Effector memory CD4-positive, alpha-beta T cell (primary cell): Measurements from ENCODE around the gene LILRA6.

ENCODE experiments used
- DNase-seq, 3 donors: peaks; one replicate each; pipeline ENCODE4 v3.0.0-alpha.2; 2020
- H3K27ac ChIP-seq: 2 replicates; pipeline ENCODE4 v1.7.0; 2013; ENCODE audit warnings: mild to moderate bottlenecking, low read length, moderate library complexity; ENCODE audit not compliant: insufficient read depth, poor library complexity, severe bottlenecking
- H3K27me3 ChIP-seq: replicated peaks from 2 replicates; pipeline ENCODE4 v1.7.0; 2013; ENCODE audit warnings: mild to moderate bottlenecking, low read length; ENCODE audit not compliant: insufficient read depth, control insufficient read depth, poor library complexity, severe bottlenecking
- H3K36me3 ChIP-seq: 2 replicates; pipeline ENCODE4 v1.7.0; 2013; ENCODE audit warnings: mild to moderate bottlenecking, low read length, moderate library complexity; ENCODE audit not compliant: control insufficient read depth, insufficient read depth
- H3K4me1 ChIP-seq: 2 replicates; pipeline ENCODE4 v1.7.0; 2013; ENCODE audit warnings: low read length, mild to moderate bottlenecking; ENCODE audit not compliant: control insufficient read depth, insufficient read depth, poor library complexity, severe bottlenecking
- H3K4me3 ChIP-seq: 2 replicates; pipeline ENCODE4 v1.7.0; 2013; ENCODE audit warnings: low read length, low read depth, mild to moderate bottlenecking; ENCODE audit not compliant: insufficient read depth, poor library complexity, severe bottlenecking
- H3K9me3 ChIP-seq: 2 replicates; pipeline ENCODE4 v1.7.0; 2013; ENCODE audit warnings: mild to moderate bottlenecking, low read length, moderate library complexity; ENCODE audit not compliant: control insufficient read depth

LILRA6 gene

DNA sequence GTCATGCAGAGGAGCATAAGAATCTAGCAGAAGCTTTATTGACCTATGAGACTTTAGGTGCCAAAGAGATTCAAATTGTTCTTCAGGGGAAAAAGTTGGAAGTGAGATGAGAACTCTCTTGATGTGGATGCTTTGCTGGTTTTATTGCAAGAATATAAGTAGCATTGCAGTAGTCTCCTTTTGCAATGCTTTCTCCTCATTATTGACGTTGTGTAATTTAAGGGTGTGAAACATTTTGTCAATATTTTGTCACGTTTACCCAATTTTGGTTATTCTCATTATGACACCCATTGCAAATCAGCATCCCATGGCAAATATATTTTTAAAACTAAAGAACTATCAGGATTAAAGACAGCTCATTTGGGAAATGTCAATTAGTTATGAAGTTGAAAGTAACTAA lies 26.3 kb upstream of the LILRA6 start:
- no peaks in the 10 kb centered on the region for H3K36me3 ChIP-seq
- no peaks in the 10 kb centered on the region for H3K27me3 ChIP-seq
- H3K4me3 ChIP-seq, result no peak overlapping the region
- H3K27ac ChIP-seq, result no peak overlapping the region
- no peak for DNase-seq
- H3K4me1 ChIP-seq, result no peaks in the 10 kb centered on the region
- H3K9me3 ChIP-seq, result no peaks in the 10 kb centered on the region

DNA sequence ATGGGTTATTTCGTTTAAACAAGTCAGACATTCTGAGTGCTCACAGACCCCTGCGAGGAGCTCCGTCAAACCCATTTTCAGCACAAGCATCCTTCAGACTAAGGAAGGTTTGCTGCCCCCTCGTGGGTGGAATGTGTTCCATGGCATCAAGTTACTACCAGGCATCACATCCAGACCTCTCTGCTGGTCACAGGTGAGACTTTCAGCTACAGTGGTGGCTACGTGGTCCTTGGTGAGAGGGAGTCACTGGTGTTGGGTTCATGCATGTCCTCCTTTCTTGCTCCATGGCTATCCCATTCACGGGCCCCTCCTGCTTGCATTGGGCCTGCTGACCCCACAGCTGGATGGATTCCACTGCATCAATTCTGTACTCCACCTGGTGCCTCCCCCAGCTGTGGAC lies 23.5 kb upstream of the LILRA6 start:
- H3K27me3 ChIP-seq, result no peaks in the 10 kb centered on the region
- H3K36me3 ChIP-seq, result no peaks in the 10 kb centered on the region
- no peaks in the 10 kb centered on the region for H3K4me1 ChIP-seq
- peak in 2 of 3 donors; percentile 17 to 43 for DNase-seq
- no peak overlapping the region for H3K27ac ChIP-seq
- H3K9me3 ChIP-seq, result no peaks in the 10 kb centered on the region
- H3K4me3 ChIP-seq, result no peak overlapping the region

DNA sequence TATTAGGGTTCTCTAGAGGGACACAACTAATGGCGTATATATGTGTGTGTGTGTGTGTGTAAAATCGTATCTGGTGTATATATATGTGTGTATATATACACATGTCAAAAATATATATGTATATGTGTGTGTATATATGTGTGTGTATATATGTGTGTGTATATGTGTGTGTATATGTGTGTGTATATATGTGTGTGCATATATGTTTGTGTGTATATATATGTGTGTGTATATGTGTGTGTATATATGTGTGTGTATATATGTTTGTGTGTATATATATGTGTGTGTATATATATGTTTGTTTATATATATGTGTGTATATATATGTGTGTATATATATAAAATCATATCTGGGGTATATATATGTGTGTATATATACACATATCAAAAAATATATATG lies 19.9 kb upstream of the LILRA6 start:
- H3K4me3 ChIP-seq, result no peak overlapping the region
- H3K27ac ChIP-seq, result no peak overlapping the region
- H3K27me3 ChIP-seq, result no peaks in the 10 kb centered on the region
- no peaks in the 10 kb centered on the region for H3K36me3 ChIP-seq
- no peak for DNase-seq
- no peaks in the 10 kb centered on the region for H3K4me1 ChIP-seq
- no peaks in the 10 kb centered on the region for H3K9me3 ChIP-seq

DNA sequence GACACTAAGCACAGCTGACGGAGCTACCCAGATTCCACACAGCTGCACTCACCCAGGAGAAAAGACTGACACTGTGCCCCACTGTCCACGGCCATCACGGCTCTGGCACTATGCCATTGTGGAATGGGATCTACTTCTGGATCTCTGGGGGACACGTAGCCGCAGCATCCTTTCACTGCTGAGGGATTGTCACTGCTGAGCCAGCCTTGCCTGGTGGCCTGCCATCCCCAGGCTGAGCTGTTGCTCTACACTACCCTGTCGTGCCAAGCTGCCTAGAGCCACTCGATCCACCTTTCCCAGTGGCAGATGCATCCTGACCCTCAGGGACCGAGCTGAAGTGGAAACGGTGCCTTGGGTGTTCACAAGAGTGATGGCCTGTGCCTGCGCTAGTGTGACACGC lies 19.5 kb upstream of the LILRA6 start:
- H3K4me3 ChIP-seq, result no peak overlapping the region
- no peaks in the 10 kb centered on the region for H3K27me3 ChIP-seq
- H3K27ac ChIP-seq, result no peak overlapping the region
- H3K36me3 ChIP-seq, result no peaks in the 10 kb centered on the region
- no peak for DNase-seq
- no peaks in the 10 kb centered on the region for H3K4me1 ChIP-seq
- no peaks in the 10 kb centered on the region for H3K9me3 ChIP-seq

DNA sequence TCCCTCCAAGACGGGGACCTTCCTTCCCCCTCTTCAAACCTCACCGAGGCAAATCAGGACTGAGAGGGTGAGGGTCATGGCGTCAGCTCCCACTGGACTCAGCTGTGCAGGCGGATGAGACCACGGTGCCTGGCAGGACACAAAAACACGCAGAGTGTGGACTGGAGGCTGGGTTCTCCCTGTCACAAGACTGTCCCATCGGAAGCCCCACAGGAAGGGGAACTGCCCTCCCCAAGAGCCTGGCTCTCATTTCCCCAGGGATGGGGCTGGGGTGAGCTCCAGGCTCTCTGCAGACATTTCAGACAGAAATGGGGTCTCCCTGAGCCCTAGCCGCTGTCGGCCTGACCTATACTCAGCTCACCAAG lies 14.5 kb upstream of the LILRA6 start, which contains the start of gene LILRB5:
Gene LILRB5 (minus strand): TSS at position 158 of the 365 bp plus-strand sequence. CDS start 80 bp downstream, at position 78.
- no peak within 1 kb of the TSS for H3K4me3 ChIP-seq
- H3K27me3 ChIP-seq, result no peaks in the 10 kb centered on the region

DNA sequence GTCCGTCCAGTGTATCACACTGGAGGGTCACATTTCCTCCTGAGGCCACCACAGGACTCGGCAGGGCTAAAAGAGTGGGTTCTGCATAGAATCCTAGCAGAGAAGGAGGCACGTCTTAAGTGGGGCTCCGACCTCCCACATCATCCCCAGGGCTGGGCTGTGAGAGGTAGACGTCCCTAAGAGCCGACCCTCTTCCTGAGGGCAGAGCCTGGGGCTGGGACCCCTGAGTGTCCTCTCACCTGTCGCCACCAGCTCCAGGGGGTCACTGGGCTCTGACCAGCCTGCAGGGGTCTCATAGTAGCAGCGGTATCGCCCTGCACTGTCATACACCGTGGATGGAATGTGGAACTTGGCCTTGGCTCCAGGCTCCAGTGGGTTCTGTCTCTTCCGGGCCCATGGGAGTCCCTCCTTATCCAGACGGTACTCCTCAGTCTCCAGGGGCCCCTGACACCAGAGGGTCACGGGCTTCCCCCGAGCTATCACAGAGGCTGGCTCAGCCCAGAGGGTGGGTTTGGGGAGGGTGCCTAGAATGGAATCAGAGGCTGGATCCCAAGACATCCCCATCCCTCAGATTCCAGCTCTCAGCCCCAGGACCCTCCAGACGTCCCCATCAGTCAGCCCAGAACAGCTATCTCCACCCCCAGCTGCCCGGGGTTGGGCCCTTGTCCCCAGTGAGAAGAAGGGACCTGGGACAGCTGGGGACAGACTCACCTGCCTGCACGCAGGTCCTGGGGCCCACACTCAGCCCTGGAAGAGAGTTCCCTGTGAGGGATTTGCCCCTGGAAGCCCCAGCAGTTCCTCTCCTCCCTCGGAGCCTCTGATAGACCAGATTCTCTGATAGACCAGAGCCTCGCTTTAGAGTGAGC lies 13.9 kb upstream of the LILRA6 start:
- DNase-seq, result no peak
- no peaks in the 10 kb centered on the region for H3K27me3 ChIP-seq
- H3K4me3 ChIP-seq, result no peak overlapping the region
- no peaks in the 10 kb centered on the region for H3K36me3 ChIP-seq
- no peaks in the 10 kb centered on the region for H3K9me3 ChIP-seq
- H3K4me1 ChIP-seq, result no peaks in the 10 kb centered on the region
- H3K27ac ChIP-seq, result no peak overlapping the region

More for the DNA sequence above, 14.5 kb upstream of the LILRA6 start, which contains the start of gene LILRB5:
- no peak for DNase-seq
- Histone ChIP-seq H3K4me1 (no peaks in the 10 kb centered on the region), H3K36me3 (no peaks in the 10 kb centered on the region), H3K27ac (no peak within 1 kb of the TSS), H3K9me3 (no peaks in the 10 kb centered on the region)

DNA sequence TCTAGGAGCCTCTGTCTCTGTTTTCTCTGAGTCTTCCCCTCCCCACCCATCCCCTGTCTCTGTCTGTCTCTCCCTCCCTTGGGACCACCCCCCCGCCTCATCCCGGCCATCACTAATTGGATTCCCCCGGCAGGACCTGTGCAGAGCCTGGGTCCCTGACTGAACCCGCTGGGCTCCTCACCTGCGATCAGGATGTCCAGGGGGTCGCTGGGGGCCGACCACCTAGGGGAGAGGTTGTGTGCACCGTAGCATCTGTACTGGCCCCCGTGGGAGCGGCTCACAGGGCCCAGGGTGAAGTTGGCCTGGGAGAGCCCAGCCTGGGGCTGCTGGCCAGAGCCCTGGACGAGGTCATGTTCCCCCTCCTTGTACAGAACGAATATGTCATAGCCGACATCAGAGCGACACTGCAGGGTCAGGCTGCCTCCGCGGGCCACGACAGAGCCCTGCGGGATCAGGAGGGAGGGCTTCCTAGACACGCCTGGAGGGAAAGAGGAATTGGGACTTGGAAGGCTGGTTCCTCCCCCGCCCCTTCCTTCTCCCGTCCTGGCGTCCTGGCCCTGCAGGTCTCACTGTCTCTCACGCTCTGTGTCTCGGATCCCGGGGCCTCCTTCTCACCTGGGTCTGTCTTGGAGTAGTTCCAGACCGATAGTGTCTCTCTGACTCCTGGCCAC lies 12.7 kb upstream of the LILRA6 start:
- no peak for DNase-seq
- Histone ChIP-seq H3K9me3 (no peaks in the 10 kb centered on the region), H3K4me1 (no peaks in the 10 kb centered on the region), H3K27ac (no peak overlapping the region), H3K4me3 (no peak overlapping the region), H3K27me3 (no peaks in the 10 kb centered on the region), H3K36me3 (no peaks in the 10 kb centered on the region)

DNA sequence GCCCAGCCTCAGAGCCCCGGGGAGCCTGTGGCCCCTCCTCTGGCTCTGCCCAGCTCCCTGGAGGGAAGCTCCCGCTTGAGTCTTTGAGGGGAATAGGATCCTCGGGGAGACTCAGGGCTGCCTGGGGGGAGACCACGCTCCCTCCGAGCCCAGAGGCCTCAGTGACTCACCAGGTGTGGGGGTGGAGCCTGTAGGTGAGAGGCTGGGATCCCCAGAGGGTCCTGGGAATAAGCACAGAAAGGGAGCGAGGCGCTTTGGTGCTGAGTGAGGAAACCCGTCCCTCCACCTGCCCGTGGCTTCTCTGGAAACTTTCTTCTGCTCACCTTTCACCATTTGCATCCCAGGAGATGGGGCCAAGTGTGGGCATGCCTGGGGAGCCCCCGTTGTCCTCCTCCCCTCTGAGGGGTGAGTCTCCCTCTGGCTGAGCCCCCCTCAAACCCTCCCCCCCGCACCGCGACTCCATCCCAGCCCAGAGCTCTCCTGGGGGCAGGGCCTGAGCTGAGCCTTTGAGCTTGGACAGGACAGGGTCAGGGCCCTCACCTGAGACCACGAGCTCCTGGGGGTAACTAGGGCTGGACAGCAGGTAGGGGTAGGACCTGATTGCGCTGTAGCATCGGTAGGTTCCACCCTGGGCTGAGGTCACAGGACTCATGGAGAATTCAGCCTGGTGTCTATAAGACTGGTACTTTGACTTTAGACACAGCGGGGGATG lies 11.8 kb upstream of the LILRA6 start:
- no peak overlapping the region for H3K4me3 ChIP-seq
- H3K27me3 ChIP-seq, result no peaks in the 10 kb centered on the region
- no peaks in the 10 kb centered on the region for H3K4me1 ChIP-seq
- no peaks in the 10 kb centered on the region for H3K36me3 ChIP-seq
- no peak for DNase-seq
- H3K9me3 ChIP-seq, result no peaks in the 10 kb centered on the region
- H3K27ac ChIP-seq, result no peak overlapping the region

DNA sequence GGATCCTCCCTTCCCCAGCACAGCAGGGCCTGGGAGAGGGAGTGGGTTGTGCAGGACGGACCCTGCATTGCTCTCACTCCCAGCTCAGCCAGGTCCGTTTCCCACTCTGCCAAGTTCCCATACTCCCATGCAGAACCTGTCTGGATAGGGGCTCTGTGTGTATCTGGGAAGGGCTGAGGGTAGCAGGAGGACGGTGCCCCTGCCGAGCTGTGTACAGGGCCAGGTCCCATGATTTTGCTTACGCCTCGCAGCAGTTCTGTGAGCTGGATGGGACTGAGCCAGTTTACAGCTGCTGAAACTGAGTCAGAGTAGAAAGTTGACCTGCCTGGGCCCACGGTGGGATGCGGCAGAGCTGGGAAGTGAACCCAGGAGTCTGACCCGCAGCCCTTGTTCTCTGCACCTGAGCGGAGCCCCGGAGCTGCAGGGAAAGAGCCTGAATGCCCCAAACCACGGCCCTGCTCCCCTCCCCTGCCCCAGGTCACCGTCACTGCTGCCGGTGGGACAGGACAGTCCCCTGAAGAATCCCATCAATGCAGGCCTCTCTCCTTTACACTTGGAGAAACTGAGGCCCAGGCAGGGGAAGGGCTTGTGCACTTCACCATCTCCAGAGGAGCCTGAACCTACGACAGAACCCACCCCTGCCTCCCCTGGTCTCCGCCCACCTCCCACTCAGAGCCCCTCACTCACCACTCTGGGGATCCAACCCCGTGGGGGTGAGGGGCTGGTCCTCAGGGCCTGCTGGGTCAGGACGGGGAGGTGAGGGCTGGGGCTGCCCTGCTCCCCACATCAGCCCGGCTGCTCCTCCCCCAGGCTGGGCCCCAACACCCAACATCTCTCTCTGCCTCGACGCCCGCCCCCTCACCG lies 11.0 kb upstream of the LILRA6 start:
- Histone ChIP-seq H3K4me1 (no peaks in the 10 kb centered on the region), H3K36me3 (no peaks in the 10 kb centered on the region), H3K27ac (no peak overlapping the region), H3K27me3 (no peaks in the 10 kb centered on the region), H3K9me3 (no peaks in the 10 kb centered on the region), H3K4me3 (no peak overlapping the region)
- DNase-seq, result no peak
